NCI-H187 (cell line): Measurements from ENCODE around the gene DHRS1.

Source experiments
- DNase-seq, 2 experiments: peaks; one replicate each; lab custom pipeline; 2025; lab: John Stamatoyannopoulos, UW

The DHRS1 gene

DNA sequence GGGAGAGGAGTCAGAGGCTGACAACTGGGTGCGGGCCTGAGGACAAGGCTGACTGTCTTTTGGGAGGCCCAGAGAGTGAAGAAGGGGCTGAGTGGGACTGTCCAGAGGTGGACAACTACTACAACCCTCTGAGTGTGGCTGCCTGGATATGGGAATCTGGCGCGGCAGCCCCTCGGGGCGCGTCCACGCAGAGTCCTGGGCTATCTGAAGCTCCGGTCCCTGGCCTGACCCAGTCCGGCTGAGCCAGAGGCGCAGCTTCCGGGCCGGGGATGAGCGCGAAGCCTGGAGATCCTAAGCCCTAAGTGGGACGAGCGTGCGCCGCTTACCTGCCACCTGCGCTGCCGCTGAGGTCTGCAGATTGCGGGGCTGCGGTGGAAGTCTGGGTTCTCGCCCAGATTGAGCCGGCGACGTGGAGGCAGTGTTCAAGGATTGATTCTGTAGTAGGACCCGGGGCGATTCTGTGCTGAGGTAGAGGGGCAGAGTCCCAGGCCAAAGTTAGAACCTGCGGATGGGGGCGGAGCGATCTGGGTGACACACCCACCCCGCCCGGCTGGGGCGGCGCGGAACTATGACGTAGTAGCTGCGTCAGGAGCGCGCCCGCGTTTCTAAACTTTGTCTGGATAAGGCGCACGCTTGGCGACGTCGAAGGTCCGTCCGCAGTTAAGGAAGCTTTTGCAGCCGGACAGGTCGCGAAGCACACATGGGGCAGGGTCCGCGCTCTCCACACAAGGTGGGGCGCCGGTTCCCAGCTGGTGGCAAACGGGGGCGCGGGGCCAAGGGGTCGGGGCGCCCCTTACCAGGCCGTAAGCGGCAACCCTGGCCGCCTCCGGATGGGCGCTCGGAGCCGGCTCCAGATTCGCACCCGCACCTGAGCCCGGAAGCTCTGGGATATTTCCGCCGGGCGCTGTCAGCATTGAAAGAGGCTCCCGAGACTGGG, at the start of gene DHRS1, which contains the start of gene NOP9:
Gene DHRS1, minus strand, starts transcription at position 526 of the 937 bp plus-strand sequence. CDS start 674 bp downstream, outside the sequence.
Gene NOP9, plus strand, starts transcription at position 596 of the 937 bp plus-strand sequence. Its CDS starts 105 bp downstream, at position 701.
- DNase-seq: peak; percentile 73 to 85

DNA sequence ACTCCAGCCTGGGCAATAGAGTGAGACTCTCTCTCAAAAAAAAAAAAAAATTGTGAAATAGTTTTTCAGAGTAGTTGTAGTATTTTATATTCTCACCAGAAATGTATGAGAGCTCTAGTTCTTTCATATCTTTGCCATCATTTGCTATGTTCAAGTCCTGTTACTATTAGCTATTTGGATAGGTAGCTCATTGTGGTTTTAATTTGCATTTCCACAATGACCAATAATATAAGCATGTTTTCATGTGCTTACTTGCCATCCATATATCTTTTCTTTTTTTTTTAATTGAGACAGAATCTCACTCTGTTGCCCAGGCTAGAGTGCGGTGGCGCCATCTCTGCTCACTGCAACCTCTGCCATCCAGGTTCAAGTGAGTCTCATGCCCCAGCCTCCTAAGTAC, 48.6 kb upstream of the DHRS1 start:
- DNase-seq: no peak

DNA sequence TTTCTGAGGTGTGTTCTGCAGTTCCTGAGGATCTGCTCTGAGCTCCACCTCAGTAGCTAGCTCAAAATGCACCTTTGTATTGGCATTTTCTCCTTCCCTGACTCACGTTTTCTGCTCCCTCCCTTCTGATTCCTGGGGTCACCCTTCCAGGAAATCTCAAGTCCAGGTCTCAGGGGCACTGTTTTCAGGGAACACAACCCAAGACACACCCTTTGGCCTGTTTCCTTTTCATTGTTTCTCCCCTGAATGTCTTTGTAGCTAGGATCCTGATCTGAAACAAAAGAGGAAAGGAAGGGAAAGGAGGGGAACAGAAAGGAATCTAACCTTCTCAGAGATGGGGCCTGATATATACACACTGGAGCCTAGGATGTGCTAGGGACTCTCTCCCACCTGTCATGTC, 47.6 kb upstream of the DHRS1 start:
- DNase-seq: no peak

DNA sequence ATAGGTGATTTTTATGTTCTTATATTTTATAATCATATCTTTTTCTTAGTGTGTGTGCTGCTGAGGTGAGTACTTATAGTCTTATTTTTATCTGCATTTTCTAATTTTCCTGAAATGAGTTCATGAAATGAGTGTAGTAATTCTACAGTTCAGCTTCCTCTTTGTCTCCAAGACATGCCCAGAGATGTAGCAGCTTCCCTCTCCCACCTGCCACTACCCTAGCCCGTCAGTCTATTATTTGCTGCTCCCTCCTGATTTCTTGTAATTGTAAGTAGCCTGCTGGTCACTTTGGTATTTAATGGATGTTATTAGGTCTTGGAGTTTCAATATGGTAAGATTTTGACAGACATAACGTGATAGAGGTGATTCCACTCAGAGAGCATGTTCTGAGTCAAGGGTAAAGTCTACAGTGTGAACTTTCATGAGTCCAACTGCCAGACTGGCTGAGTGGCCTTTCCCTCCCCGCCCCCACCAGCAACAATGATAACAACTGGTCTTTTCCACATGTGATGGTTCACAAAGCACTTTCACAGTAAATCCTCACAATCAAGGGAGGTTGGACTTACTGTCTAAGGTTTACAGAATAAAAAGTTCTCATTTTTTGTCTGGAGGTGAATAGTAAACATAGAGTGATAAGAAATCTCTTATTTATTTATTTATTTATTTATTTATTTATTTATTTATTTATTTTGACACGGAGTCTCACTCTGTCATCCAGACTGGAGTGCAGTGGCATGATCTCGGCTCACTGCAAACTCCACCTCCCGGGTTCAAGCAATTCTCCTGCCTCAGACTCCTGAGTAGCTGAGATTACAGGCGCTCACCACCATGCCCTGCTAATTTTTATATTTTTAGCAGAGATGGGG, 44.4 kb upstream of the DHRS1 start:
- DNase-seq: no peak

DNA sequence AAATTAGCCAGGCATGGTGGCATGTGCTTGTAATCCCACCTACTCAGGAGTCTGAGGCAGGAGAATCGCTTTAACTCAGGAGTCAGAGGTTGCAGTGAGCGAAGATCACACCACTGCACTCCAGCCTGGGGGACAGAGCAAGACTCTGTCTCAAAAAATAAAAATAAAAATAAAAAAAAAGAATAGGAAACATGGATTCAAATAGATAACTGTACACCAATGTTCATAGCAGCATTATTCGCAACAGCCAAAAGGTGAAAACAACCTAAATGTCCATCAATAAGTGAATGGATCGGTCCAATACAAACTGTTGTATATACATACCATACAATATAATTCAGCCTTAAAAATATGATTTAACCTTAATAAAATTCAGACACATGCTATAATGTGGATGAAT, 43.3 kb upstream of the DHRS1 start:
- DNase-seq: no peak

DNA sequence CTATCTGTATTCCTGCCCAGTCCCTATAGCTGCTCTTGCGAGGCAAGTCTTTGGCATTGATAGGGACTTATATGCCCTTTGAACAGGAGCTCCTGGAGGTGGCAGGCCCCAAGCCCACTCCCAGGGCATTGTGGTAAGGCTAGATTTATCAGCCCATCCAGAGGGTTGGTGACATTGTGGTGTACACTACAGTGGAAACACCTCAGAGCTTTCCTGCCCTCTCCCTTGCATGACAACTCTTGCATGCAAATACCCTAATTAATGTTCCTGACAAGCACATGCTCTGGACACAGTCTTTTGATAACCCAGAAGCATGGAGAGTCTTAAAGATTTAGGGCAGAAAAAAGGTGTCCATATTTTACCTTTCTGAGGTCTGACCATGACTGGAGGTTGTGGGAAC, 41.0 kb upstream of the DHRS1 start:
- DNase-seq: no peak

DNA sequence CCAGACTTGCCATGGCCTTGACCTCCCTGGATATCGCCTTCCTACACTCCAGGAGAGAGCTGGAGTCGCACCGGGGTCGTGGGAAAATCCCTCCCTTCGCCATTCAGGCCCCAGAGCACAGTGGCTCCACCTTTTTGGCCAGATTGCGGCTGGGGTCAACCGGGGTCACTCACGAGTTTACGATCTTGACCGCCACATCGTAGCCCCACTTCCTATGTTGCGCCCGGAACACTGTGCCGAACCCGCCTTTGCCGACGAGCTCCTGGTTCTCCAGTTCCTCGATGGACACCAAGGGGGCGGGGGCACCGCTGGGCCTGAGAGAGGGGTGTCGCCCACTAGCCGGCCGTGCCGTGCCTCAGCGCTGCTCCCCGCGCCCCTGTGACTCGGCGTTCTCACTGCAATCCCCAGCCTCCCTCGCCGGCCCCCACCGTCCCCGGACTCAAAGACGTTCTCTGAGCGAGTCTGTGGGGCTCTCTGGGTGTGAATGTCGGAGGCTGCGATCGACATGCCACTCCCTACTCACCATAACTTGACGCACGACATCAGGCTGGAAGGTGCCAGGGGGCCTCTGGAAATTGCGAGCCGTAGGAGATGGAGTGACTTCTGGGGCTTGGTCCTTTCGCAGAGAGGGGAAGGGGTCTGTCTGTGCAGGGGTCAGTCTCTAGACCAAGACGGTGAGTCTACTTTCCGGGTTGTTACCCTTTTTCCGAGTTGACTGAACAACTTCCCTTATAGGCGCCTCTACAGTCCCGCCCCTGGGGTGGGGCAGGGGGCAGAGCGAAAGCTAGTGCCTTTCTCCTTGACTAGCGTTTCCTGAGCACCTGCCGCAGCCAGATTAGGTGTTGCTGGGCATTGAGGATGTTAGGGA, 39.9 kb upstream of the DHRS1 start, which contains the start of gene RIPK3:
Gene RIPK3, minus strand, starts transcription at position 708 of the 868 bp plus-strand sequence. Its CDS starts 165 bp downstream, at position 543.
- no peak for DNase-seq

DNA sequence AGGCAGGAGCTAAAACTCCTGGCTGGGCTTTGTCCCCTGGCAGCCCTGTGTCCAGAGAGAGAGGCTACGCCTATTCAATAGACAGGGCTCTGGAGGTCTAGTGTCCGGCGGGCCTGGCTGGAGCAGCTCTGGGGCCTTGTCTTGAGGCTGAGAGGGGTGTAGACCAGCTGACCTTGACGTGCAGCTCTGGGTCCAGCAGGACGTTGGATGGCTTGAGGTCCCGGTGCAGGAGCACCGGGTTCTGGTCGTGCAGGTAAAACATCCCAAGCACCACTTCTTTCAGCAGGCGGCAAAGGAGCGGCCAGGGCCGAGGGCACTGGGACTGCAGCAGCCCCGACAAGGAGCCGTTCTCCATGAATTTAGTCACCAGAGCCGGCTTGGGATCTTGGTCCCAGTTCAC, 39.3 kb upstream of the DHRS1 start:
- DNase-seq: no peak

DNA sequence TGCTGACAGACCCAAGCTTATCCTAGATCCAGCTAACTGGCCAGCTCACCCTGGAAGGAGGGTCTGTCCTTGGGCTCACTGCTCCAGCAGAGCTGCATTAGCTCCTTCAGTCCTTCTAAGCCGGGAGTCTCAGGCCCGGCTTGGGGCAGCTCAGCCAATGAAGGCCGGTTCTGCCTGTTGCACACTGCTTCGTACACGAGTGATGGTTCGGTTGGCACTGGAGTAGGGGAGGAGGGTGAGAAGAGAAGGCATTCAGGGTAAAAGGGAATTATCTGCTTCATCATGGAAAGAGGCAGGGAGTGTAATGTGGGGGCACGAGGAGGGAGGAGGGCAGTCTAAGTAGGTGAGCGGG, 38.2 kb upstream of the DHRS1 start:
- DNase-seq: no peak

DNA sequence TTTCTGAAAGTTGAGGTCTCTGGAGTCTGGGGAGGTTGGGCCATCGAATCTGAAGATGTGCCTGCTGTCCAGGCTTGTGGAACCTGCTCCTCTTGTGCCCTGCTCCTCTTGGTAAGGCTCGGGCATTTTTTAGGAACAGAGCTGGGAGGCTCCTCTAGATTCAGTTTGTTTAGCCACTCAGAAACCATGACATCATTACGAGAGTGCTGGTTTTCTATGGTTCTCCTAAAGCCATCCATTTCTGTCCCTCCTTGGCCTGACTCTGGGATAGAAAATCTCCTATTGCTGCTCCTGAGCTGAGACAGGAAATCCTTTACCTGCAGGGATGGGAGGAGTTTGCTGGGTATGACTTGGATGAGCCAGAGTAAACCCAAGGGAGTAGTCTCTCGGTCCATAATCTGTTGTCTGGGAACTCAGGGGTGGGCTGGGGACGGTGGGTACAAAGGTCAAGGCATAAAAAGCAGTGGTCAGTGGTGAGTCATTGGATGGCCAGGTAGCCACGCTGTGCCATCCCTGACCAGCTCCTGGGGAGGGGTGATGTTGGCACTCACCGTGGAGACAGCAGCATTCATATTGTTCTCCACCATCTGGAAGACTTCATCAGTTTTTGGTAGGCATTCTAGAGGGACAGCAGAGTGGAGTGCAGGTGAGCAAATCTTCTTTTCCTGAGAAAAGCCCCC, 37.7 kb upstream of the DHRS1 start:
- DNase-seq: no peak

DNA sequence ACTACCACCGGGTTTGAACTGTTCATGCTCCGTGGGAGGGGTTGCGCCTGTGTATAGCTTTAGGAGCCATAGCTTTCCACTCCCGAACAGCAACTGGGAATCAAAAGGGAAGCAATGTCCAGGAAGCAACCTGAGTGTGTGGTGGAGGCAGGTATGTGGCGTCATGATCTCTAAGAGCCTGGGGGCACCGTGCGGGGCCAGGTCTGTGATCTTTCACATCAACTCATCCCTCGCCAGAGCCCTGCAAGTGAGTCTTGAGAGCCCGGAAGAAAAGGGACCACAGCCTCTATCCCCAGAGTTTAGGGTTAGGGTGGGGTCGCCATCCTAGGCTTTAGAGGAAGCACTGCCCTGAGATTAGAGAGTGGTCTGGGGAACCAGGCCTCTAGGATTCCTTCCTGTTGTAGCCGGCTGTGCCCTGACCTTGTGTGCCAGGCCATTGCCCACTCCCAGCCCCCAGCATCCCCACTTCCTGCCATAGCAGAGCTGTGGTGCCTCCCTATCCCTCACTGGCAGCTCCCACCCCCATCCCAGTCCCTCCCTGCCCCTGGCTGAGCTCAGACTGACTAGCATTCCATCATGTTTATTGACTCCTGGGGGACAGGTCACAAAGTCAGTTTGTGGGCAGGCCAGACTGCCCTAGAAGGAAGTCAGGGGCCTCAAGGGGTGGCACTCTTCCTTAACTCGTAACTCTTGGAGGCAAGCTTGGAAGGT, 36.0 kb upstream of the DHRS1 start:
- DNase-seq: no peak

DNA sequence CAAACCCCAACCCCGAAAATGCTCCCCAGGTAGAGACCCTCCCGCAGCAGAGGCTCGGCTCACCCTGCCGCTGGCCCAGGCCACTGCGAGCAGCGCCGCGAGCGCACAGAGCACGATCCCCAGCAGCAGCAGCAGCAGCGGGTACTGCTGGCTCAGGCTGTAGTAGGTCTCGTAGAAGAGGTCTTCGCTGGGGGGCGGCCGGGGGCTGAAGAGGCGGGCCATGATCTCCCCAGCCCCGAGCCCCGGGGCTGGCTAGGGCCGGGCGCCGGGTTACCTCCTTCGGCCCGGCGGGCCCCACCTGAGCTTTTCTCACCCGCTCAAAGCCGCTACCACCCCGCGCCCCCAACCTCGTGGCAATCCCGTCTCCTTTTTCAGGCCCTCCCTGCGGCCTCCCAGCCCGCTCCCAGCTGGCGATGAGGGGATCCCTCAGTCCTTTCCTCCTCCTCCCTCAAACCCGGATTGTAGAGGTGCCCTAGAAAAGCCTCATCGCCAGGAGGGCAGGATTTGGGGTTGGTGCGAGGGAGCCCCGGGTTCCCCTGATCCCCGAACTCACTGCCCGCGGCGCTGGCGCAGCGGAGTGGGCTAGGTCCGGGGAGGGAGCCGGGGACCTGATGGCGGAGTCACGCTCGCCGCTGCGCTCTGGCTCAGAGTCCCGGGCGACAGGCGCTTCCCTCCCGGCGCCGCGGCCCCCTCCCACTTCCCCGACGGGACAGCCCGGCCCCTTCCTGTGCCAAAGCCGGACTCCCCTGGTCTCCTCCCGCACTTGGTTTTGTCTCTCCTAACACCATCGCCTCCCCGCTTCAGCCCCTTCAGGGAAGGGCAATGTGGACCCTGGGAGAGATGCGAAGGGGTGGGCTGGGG, 35.1 kb upstream of the DHRS1 start, which contains the start of gene ADCY4:
Gene ADCY4, minus strand, starts transcription at position 641 of the 861 bp plus-strand sequence. Its CDS starts 419 bp downstream, at position 222.
- no peak for DNase-seq

DNA sequence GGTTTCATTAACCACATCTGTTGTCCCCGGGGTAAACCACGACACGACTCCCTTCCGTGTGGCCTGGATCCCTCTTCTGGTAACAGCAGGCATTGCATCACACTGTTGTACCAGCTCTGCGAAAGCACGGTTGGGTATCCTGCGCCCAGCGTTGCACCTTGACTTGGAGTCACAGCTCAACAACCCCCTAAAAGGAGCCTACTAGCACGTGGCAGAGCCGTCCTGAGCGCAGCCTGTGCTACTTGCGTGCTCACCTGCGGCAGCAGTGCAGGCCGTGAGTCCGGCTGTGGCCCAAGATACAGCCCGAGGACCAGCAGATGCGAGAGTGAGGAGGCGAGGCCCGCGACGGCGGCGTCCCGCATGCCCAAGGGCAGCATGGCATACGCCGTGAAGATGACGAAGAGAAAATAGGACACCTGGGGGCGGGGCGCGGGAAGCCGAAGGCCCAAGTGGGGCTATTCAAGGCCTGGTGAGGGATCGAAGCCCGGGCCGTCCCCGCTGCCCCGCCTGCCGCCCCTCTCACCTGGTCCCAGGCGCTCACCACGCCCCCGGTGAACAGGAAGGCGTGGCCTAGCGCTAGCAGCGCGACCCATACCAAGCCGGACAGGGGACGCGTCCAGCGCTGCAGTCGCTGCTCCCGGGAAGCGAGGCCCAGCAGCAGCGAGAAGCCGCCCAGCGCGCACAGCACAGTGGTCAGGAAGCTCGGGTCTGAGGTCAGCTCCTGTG, 32.9 kb upstream of the DHRS1 start:
- DNase-seq: peak; percentile 26 to 41

DNA sequence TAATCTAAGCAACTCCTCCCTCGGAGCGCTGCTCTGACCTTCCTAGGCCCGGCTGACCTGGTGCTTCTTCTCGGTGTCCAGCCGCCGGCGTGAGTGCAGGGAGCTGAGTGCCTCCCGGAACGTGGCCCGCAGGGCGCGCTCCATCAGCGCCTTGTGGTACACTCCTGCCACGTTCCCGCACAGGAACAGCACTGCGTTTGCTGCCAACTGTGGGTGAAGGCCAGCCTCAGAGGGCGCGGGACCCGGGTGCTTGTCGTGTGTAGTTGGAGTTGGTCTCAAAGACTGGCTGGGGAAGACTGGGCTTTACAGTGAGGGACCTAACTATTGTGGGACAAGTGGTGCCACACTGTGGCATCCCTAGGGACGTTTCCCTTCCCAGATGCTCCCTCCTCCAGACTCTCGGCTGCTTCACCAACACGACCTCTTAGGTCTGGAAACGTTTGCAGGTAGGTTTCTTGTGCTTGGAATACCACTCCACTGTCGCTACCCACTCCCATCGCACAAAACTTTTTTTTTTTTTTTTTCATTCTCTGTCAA, 32.2 kb upstream of the DHRS1 start:
- no peak for DNase-seq

DNA sequence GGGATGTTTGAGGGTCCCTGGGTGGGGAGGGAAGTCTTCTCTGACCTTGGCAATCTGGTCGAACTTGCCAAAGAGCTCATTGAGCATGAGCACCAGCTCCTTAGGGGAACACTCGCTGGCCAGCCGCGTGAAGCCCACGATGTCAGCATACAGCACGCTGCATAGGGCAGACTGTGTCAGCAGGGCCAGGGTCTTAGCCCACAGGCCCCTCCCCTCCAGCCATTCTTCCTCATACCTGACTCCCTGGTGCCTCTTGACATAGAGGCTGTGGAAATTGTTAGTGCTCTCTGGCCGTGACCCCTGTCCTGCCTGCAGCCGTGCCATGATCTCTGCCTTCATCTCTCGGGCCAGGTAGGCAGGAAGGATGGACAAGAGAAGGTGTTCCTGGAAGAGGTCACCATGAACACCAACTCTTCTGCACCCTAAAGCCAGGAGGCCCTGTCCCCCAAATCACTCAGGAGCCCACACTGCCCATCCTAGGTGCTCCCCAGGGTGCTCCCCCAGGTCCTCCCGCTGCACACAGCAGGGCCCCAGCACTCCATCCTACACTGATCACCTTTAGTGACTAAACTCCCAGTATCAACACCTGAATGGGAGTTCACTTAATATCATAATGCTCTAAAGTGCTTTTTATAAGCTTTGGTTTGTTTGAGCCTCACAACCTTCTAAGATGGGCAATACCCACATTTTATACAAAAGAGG, 31.5 kb upstream of the DHRS1 start:
- DNase-seq: no peak

DNA sequence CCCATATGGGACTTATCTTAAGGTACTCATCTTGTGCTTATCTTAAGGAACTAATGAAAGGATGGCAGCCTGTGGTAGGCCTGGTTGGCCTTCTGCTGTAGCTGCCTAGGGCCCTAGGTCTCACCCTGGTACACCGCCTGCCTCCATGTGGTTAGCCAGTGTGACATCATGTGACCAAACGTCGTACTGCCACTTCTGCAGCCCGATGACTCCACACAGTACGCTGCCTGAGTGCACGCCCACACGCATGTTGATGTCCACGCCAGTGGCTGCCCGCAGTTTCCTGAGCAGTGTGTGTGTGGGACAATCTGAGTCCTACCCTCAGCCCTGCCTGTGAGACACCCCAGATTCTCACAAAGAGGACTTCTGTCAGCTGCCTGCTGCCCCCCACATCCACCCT, 30.2 kb upstream of the DHRS1 start:
- no peak for DNase-seq

DNA sequence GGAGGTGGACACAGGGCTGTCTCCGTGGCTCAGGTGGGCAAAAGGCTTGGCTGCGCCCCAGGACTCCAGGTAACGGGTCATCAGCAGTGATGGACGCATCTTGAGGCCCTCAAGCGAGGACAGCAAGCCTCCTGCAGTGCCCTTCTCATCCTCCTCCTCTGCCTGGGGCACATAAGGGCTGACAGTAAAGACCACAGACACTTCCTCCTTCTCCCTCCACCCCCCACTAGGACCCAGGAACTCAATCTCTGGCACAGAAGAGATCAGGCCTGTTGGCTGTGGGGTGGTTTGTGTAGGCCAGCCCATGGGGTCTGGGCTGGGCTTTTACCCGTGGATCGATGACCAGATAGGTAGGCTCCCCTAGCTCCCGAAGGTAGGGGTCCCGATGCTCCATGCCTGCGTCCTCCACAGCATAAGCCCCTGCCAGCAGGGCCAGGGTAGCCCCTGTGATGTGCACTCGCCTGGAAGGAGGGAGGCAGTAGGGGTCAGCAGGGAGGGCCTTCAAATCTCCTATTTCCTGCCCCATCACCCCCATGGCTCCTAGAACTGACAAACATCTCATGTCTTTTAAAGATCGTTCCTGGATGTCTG, 29.6 kb upstream of the DHRS1 start:
- DNase-seq: no peak
